AG09319 (cell line): ENCODE results near the gene GPR119.

ENCODE experiments used
- DNase-seq: peaks from one replicate; pipeline ENCODE4 v3.0.0-alpha.2; 2010; ENCODE audit warnings: low read depth; ENCODE audit errors: extremely low read depth
- TF ChIP-seq, protein P1 (sequence below): IDR thresholded peaks from 2 replicates; pipeline ENCODE4 v1.5.1; 2011; ENCODE audit warnings: low read depth, mild to moderate bottlenecking, inconsistent platforms, low read length, moderate library complexity

GPR119 gene

GRCh38 chrX:130415201-130415600 is 29.7 kb upstream of the GPR119 start:
- TF ChIP-seq, protein P1, sequence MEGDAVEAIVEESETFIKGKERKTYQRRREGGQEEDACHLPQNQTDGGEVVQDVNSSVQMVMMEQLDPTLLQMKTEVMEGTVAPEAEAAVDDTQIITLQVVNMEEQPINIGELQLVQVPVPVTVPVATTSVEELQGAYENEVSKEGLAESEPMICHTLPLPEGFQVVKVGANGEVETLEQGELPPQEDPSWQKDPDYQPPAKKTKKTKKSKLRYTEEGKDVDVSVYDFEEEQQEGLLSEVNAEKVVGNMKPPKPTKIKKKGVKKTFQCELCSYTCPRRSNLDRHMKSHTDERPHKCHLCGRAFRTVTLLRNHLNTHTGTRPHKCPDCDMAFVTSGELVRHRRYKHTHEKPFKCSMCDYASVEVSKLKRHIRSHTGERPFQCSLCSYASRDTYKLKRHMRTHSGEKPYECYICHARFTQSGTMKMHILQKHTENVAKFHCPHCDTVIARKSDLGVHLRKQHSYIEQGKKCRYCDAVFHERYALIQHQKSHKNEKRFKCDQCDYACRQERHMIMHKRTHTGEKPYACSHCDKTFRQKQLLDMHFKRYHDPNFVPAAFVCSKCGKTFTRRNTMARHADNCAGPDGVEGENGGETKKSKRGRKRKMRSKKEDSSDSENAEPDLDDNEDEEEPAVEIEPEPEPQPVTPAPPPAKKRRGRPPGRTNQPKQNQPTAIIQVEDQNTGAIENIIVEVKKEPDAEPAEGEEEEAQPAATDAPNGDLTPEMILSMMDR: no peak

GRCh38 chrX:130414800-130415199 is 29.3 kb upstream of the GPR119 start:
- no peak for DNase-seq
- TF ChIP-seq, protein P1: no peak

More at GRCh38 chrX:130415201-130415600, 29.7 kb upstream of the GPR119 start:
- no peak for DNase-seq

GRCh38 chrX:130413415-130413814 is 27.9 kb upstream of the GPR119 start:
- TF ChIP-seq, protein P1: no peak
- DNase-seq: no peak

DNA sequence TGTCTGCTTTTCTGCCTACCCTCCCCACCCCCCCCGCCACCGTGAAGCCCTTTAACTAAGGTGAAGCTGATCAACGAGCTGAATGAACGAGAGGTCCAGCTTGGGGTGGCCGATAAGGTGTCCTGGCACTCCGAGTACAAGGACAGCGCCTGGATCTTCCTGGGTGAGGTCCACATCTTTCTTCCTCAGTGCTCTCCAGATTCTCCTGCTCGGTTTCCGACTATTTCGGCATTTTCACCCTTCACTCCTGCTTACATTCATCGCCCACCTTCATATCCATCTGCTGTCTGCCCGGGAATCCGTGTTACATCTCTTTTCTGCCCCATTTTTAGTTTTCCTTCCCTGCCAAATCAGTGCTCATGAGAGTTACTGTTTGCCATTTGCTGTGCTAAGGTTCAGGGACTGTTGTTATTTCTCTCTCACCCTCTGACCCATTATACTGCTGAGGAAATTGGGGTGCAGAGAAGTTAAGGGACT is 16.8 kb upstream of the GPR119 start:
- TF ChIP-seq, protein P1: no peak
- DNase-seq: no peak

- peak; percentile 22 for DNase-seq
- TF ChIP-seq, protein P1: no peak
Measured at GRCh38 chrX:130401415-130402207, 16.1 kb upstream of the GPR119 start, which contains the start of gene RBMX2. Gene RBMX2, plus strand, starts transcription at chrX:130401987. Its CDS starts 46 bp downstream, at chrX:130402033.

DNA sequence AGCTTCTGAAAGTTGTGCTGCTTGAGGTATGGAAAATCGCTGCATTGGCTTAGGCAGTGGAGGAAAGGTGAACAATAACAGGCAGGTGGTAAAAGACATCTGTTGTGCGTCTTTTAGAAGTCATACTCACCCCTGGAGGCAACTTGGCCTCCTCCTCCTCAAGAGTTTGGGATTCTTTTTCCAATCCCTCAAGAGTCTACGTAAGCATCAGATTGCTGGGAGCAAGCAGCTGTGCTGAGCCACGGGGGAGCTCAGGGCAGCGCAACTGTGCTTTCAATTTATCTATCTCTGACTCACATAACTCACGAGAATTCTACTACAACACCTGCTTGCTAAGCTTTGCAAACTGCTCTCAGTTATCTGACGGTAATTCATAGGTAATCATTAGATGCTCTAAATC is 9.9 kb upstream of the GPR119 start:
- TF ChIP-seq, protein P1: no peak
- no peak for DNase-seq

- peak; percentile 16 for DNase-seq
- TF ChIP-seq, protein P1: peak; percentile 89
Measured at GRCh38 chrX:130393451-130394074, 8.1 kb upstream of the GPR119 start.
